BJ (cell line): Measurements from ENCODE around the gene PA2G4. TPM values are rescaled to one million over a fixed set of nuclear protein-coding genes. Genes with fewer than 3 reads are reported as not detected.

Source experiments
- CTCF ChIA-PET: fragments of 350-600 bp; formaldehyde crosslinking; extraction: SDS; loops from one replicate; lab custom pipeline; 2021; ENCODE audit warnings: antibody characterized with exemption, inconsistent platforms; lab: Yijun Ruan, JAX
- POLR2A ChIA-PET: fragments of 300-600 bp; sonication (Branson Sonifier 250); formaldehyde crosslinking; extraction: SDS; loops from one replicate; lab custom pipeline; 2021; ENCODE audit warnings: antibody characterized with exemption; lab: Charles Lee
- DNase-seq: peaks from one replicate; pipeline ENCODE4 v3.0.0-alpha.2; 2011; ENCODE audit warnings: low read depth
- H3K27me3 ChIP-seq: 2 replicates; pipeline ENCODE4 v1.6.0; 2011; ENCODE audit warnings: low read length; ENCODE audit not compliant: control insufficient read depth, insufficient read depth
- H3K36me3 ChIP-seq: 2 replicates; pipeline ENCODE4 v1.5.1; 2011; ENCODE audit warnings: low read length; ENCODE audit not compliant: control insufficient read depth, insufficient read depth
- H3K4me3 ChIP-seq: 2 replicates; pipeline ENCODE4 v1.5.1; 2011; ENCODE audit warnings: low read depth, mild to moderate bottlenecking, control low read depth, low read length
- CTCF ChIP-seq: IDR thresholded peaks from 2 replicates; pipeline ENCODE4 v1.5.1; 2011; ENCODE audit warnings: low read depth, mild to moderate bottlenecking, control low read depth, inconsistent platforms, low read length, moderate library complexity; ENCODE audit not compliant: insufficient read depth
- polyA plus RNA-seq: library from polyadenylated mRNA; depleted of rRNA; stranded (reverse); fragments of >200 nt; gene quantifications from 2 replicates; pipeline ENCODE4 v1.2.3, GENCODE V29; 2011

The PA2G4 gene
- polyA plus RNA-seq, 1 experiment = 134 TPM

GRCh38 chr12:56152132-56152755 is 47.9 kb downstream of the PA2G4 start, which contains the start of gene MYL6B:
MYL6B (plus strand) TSS chr12:56152587; CDS start chr12:56153919, 1,332 bp downstream.
- Histone ChIP-seq H3K27me3 (no peaks in the 10 kb centered on the region), H3K4me3 (peak within 1 kb of the TSS; percentile 57), H3K36me3 (peaks cover 2% of the 10 kb centered on the region; the same call in 1 of the 2 replicates)
- DNase-seq = peak; percentile 41
- no peak for TF ChIP-seq CTCF
- ChIA-PET CTCF (interaction anchor here (1.0 to 2.4 kb wide), 5 partner anchors 10 to 69 kb away, joined by 3 to 9 read pairs (median 4); partner anchors contain the start of genes ESYT1 and RNF41), POLR2A (no interaction called here)

- POLR2A ChIA-PET = no interaction called here
- no peak for DNase-seq
- no peak for TF ChIP-seq CTCF
- CTCF ChIA-PET = no interaction called here
- Histone ChIP-seq H3K27me3 (no peaks in the 10 kb centered on the region), H3K36me3 (peaks cover 2% of the 10 kb centered on the region; the same call in 1 of the 2 replicates), H3K4me3 (peak overlapping the region; percentile 57)
Measured at GRCh38 chr12:56152756-56153677, 48.7 kb downstream of the PA2G4 start.

- Histone ChIP-seq H3K4me3 (no peak overlapping the region), H3K27me3 (no peaks in the 10 kb centered on the region), H3K36me3 (peaks cover 2% of the 10 kb centered on the region; the same call in 1 of the 2 replicates)
- TF ChIP-seq CTCF = no peak
- CTCF ChIA-PET = interaction anchor here (1.8 kb wide), 1 partner anchor 36 kb away, joined by 7 read pairs; the partner anchor contains the start of gene SMARCC2
- POLR2A ChIA-PET = no interaction called here
- DNase-seq = no peak
Measured at GRCh38 chr12:56153678-56154065, 49.3 kb downstream of the PA2G4 start.

- no peak overlapping the region for H3K4me3 ChIP-seq
- H3K36me3 ChIP-seq = peaks cover 2% of the 10 kb centered on the region; the same call in 1 of the 2 replicates
- no peak for DNase-seq
- TF ChIP-seq CTCF = no peak
- ChIA-PET CTCF (interaction anchor here (1.6 to 2.8 kb wide), 4 partner anchors 27 to 35 kb away, joined by 3 to 10 read pairs (median 7); partner anchors contain the start of genes ESYT1 and SMARCC2), POLR2A (no interaction called here)
- no peaks in the 10 kb centered on the region for H3K27me3 ChIP-seq
Measured at GRCh38 chr12:56154246-56154771, 50.0 kb downstream of the PA2G4 start.

- no peak for DNase-seq
- POLR2A ChIA-PET = no interaction called here
- Histone ChIP-seq H3K4me3 (no peak overlapping the region), H3K27me3 (no peaks in the 10 kb centered on the region), H3K36me3 (peaks cover 5% of the 10 kb centered on the region)
- CTCF ChIA-PET = interaction anchor here (1.6 to 2.8 kb wide), 4 partner anchors 28 to 35 kb away, joined by 3 to 10 read pairs (median 7); partner anchors contain the start of genes ESYT1 and SMARCC2
- TF ChIP-seq CTCF = no peak
Measured at GRCh38 chr12:56154818-56155217, 50.5 kb downstream of the PA2G4 start.
